ENCODE data around the gene ADCY10.
"Not testable (repeated sequence)": the region's sequence is repeated elsewhere in the genome, so short reads cannot be mapped to it uniquely, and the experiment has no call there.

The ADCY10 gene, protein sequence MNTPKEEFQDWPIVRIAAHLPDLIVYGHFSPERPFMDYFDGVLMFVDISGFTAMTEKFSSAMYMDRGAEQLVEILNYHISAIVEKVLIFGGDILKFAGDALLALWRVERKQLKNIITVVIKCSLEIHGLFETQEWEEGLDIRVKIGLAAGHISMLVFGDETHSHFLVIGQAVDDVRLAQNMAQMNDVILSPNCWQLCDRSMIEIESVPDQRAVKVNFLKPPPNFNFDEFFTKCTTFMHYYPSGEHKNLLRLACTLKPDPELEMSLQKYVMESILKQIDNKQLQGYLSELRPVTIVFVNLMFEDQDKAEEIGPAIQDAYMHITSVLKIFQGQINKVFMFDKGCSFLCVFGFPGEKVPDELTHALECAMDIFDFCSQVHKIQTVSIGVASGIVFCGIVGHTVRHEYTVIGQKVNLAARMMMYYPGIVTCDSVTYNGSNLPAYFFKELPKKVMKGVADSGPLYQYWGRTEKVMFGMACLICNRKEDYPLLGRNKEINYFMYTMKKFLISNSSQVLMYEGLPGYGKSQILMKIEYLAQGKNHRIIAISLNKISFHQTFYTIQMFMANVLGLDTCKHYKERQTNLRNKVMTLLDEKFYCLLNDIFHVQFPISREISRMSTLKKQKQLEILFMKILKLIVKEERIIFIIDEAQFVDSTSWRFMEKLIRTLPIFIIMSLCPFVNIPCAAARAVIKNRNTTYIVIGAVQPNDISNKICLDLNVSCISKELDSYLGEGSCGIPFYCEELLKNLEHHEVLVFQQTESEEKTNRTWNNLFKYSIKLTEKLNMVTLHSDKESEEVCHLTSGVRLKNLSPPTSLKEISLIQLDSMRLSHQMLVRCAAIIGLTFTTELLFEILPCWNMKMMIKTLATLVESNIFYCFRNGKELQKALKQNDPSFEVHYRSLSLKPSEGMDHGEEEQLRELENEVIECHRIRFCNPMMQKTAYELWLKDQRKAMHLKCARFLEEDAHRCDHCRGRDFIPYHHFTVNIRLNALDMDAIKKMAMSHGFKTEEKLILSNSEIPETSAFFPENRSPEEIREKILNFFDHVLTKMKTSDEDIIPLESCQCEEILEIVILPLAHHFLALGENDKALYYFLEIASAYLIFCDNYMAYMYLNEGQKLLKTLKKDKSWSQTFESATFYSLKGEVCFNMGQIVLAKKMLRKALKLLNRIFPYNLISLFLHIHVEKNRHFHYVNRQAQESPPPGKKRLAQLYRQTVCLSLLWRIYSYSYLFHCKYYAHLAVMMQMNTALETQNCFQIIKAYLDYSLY (N-terminal part only)

DNA sequence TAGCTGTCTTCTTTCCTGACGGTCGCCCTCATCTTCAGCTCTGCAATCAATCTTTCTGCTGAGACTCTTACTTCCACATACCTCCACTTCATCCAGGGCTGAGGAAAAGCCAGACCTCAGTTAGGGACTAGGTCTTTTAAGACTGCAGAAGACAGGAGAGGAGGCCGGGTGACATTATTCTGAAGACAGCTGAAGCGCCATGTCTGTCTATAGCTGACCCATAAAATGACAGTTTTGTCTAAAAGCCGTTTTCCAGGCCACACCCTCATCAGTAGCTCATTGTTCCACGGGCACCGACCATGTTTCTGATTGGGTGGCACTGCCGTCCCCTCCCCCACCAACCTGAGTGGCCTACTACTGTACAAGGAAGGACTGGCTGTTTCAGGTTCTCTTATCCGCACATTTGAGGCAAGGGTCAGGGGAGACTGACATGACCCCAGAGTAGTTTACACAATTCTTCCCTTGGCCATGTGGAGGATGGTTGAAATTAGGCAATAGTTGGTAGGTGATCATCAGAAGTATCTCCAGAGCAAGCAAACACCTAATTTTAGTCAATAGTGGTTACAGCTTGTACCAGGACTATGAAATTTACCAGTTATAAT is at the start of gene ADCY10:
TSS of gene ADCY10 (minus strand) at position 240 of the 602 bp plus-strand sequence. CDS start 8,994 bp downstream, outside the sequence.
- DNase-seq = no peak

- no peak for DNase-seq
Observed at GRCh38 chr1:167957710-167958109, 43.8 kb upstream of the ADCY10 start.

- no peak for DNase-seq
Observed at GRCh38 chr1:167955915-167956314, 42.0 kb upstream of the ADCY10 start.

DNA sequence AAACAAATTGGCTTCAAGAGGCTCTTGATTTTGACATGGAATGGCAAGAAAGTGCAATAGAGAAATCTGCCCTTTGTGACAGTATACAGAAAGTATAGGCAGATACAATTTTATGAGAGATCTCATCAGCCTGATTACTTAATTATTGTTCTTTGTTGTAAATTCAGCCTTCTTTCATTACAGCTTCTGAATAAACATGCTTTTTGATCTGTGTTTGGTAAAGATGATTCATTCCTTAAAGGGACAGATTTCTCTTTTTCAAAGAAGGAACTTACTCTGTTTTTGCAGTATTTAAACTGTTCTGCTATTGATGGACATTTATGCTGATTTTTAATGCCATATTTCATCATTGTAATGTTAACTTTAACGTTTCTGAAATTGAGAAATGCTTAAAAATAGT is 36.6 kb upstream of the ADCY10 start:
- no peak for DNase-seq

DNA sequence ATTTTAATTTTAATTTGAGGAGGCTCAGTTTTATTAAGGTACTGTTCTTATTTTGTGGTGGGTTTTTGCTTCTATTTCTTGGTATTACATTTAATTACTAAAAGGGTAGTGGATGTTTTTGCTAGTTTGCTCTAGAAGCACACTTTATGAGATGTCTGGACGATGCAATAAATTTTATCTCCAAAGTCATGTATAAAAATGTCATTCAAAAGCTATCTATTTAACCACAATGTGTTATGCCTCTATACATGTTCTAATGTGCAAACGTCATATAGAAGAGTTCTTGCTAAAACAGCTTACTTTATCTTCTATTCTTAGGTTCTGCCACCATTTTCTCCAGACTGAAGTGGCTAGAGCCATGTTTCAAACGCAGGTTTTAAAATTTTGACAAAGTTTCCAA is 35.9 kb upstream of the ADCY10 start:
- DNase-seq = no peak

- no peak for DNase-seq
Observed at GRCh38 chr1:167947733-167948132, 33.8 kb upstream of the ADCY10 start.

- no peak for DNase-seq
Observed at GRCh38 chr1:167943541-167943940, 29.6 kb upstream of the ADCY10 start.

- no peak for DNase-seq
Observed at GRCh38 chr1:167940264-167940663, 26.3 kb upstream of the ADCY10 start.

DNA sequence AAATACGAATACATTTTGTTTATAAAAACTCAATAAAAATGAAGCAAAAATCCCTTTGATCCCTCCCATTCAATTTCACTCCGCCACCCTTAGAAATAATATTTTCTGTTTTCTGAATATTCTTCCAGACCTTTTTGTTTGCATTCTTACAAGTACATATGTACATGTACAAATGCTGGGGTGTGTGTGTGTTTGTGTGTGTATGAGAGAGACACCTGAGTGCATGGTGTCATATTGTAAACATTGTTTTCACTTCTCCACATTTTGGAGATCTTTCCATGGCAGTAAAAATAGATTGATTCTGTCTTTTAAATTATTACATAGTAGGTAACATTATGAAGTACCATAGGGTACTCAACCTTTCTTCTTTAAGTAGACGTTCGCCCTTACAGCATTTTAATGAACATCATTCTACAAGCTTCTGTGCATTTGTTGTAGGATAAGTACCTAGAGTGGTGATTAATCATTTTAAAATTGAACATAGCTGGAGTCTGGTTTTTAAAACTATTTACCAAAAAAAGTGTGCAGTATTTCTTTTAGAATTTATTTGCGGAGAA is 24.2 kb upstream of the ADCY10 start:
- no peak for DNase-seq

DNA sequence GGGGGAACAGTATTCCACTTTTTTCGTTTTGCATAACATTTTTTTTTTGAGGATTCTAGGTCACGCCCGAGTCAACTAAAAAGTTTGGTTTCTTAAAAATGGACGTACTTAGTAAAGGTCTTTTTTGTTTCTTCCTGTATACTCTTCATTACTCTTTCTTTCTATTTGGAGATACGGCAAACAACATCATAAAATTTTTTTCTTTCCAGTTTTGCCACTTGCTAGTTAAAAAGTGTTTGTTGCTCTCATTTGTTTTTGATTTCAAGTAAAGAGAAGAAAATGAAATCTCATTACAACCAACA is 23.7 kb upstream of the ADCY10 start:
- DNase-seq = no peak

GRCh38 chr1:167936930-167937708 is 23.2 kb upstream of the ADCY10 start, which contains the start of gene MPC2:
Gene MPC2, minus strand, starts transcription at chr1:167937072. Its CDS starts 1,231 bp downstream, at chr1:167935841.
- peak; percentile 52 for DNase-seq

GRCh38 chr1:167936068-167936929 is 22.4 kb upstream of the ADCY10 start, which contains the start of gene DCAF6:
Gene DCAF6, plus strand, starts transcription at chr1:167936683. Its CDS starts 229 bp downstream, at chr1:167936912.
- DNase-seq = peak; percentile 99

DNA sequence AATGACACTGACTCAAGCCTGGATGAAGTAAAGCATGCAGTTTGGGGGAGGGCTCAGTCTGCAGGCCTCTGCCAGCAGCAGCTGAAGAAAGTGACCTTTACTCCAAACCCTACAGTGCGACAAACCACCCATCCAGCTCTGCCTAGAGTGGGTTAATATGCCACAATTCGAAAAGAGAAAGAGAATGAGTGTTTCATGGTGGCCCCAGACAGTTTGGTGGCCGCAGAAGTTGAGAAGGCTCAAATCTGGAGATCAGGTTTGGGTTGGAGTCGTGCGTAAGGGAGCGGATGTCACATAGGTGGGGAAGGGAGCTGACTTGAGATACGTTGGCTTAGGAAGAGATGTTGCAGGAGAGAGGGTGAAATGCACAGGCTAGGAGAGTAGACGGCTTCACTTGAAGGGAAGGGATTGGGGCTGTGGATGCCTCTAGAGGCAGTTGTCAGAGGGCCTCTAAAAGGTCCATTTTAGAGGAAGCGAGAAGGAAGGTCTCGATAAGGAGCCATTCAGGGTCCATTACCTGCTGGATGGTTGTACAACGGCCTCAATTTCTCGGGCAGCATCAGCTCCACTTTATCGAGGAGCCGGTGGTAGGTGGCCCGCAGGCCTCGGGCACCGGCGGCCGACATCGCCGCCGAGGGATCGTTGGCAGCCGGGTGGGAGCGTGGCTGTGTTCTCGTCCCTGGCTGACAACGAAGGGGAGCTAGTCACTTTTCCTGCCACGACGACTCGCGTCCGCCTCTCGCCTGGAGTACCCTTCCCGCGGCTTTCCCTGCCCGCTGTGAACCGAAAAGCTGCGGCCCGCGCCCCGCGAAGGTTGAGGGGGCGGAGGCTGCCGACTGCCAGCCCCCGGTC is 21.5 kb upstream of the ADCY10 start:
- peak; percentile 58 for DNase-seq

DNA sequence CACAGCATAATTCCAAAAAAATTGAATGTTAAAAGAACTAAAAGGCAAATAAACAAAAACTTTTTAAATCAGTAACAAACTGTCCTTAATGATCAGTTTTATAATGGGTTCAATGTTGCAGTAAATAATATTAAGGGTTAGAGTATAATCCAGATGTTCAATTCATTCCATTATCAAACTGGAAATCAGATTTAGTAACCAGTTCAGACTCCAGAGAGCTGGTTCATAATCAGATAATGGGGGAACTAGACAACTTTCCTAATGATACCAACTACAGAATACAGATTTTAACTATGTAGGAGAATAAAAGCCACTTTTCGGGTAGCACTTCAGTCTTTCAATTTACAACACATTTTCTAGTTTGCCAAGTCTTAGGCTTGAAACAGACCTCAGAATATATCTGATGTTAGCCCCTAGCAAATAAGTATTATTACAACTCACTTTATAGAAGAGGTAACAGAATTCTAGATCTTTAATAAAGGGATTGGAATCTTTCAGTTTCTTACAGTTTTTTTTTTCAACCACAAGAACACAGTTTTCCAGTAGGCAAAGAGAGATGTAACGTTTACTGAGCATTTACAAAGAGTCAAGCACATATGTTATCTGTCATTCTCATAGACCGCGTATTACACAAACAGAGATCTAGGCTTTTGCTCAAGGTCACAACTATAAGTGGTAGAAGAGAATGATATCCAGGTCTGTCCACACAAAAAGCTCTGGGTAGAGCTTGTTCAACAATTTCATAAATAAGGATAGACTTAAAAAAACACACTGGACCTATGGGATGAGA is 20.7 kb upstream of the ADCY10 start:
- peak; percentile 24 for DNase-seq

GRCh38 chr1:167933788-167934187 is 19.9 kb upstream of the ADCY10 start:
- DNase-seq = no peak

- DNase-seq = no peak
Observed at GRCh38 chr1:167929725-167930124, 15.8 kb upstream of the ADCY10 start.

DNA sequence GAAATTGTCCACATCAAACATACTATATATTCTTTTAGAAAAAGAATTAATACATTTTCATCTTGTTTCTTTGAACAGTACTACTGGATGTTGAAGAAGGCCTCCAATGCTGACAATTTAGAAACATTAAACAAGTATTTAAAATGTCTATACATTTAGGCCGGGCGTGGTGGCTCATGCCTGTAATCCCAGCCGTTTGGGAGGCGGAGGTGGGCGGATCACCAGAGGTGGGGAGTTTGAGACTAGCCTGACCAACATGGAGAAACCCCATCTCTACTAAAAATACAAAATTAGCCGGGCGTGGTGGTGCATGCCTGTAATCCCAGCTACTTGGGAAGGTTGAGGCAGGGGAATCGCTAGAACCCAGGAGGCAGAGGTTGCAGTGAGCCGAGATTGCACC is 15.0 kb upstream of the ADCY10 start:
- DNase-seq = not testable (repeated sequence)

- no peak for DNase-seq
Observed at GRCh38 chr1:167928457-167928852, 14.5 kb upstream of the ADCY10 start.

Data from activated CD4-positive, alpha-beta T cell treated with anti-CD3 and anti-CD28 coated beads, Interleukin-10, Interleukin-2, amounts not matched to agents 100 ng/mL and 50 ng/mL, durations not matched to agents 16 hours and 8 hours (primary cell).